ENCODE data around the gene DAP. TPM values are rescaled to one million over a fixed set of nuclear protein-coding genes. Genes with fewer than 3 reads are reported as not detected.

Gene DAP
- total and polyA plus RNA-seq, 2 experiments from 2014 or later: 35.7 to 37.6 TPM

GRCh38 chr5:10671041-10672008, 89.7 kb downstream of the DAP start (continued):
- TF ChIP-seq, protein P1, sequence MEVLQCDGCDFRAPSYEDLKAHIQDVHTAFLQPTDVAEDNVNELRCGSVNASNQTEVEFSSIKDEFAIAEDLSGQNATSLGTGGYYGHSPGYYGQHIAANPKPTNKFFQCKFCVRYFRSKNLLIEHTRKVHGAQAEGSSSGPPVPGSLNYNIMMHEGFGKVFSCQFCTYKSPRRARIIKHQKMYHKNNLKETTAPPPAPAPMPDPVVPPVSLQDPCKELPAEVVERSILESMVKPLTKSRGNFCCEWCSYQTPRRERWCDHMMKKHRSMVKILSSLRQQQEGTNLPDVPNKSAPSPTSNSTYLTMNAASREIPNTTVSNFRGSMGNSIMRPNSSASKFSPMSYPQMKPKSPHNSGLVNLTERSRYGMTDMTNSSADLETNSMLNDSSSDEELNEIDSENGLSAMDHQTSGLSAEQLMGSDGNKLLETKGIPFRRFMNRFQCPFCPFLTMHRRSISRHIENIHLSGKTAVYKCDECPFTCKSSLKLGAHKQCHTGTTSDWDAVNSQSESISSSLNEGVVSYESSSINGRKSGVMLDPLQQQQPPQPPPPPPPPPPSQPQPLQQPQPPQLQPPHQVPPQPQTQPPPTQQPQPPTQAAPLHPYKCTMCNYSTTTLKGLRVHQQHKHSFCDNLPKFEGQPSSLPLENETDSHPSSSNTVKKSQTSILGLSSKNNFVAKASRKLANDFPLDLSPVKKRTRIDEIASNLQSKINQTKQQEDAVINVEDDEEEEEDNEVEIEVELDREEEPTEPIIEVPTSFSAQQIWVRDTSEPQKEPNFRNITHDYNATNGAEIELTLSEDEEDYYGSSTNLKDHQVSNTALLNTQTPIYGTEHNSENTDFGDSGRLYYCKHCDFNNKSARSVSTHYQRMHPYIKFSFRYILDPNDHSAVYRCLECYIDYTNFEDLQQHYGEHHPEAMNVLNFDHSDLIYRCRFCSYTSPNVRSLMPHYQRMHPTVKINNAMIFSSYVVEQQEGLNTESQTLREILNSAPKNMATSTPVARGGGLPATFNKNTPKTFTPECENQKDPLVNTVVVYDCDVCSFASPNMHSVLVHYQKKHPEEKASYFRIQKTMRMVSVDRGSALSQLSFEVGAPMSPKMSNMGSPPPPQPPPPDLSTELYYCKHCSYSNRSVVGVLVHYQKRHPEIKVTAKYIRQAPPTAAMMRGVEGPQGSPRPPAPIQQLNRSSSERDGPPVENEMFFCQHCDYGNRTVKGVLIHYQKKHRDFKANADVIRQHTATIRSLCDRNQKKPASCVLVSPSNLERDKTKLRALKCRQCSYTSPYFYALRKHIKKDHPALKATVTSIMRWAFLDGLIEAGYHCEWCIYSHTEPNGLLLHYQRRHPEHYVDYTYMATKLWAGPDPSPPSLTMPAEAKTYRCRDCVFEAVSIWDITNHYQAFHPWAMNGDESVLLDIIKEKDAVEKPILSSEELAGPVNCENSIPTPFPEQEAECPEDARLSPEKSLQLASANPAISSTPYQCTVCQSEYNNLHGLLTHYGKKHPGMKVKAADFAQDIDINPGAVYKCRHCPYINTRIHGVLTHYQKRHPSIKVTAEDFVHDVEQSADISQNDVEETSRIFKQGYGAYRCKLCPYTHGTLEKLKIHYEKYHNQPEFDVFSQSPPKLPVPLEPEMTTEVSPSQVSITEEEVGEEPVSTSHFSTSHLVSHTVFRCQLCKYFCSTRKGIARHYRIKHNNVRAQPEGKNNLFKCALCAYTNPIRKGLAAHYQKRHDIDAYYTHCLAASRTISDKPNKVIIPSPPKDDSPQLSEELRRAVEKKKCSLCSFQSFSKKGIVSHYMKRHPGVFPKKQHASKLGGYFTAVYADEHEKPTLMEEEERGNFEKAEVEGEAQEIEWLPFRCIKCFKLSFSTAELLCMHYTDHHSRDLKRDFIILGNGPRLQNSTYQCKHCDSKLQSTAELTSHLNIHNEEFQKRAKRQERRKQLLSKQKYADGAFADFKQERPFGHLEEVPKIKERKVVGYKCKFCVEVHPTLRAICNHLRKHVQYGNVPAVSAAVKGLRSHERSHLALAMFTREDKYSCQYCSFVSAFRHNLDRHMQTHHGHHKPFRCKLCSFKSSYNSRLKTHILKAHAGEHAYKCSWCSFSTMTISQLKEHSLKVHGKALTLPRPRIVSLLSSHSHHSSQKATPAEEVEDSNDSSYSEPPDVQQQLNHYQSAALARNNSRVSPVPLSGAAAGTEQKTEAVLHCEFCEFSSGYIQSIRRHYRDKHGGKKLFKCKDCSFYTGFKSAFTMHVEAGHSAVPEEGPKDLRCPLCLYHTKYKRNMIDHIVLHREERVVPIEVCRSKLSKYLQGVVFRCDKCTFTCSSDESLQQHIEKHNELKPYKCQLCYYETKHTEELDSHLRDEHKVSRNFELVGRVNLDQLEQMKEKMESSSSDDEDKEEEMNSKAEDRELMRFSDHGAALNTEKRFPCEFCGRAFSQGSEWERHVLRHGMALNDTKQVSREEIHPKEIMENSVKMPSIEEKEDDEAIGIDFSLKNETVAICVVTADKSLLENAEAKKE (CRISPR knock-in tag; IDR thresholded peaks at IDR 0.05): no peak
- TF ChIP-seq POLR2AphosphoS5 (IDR thresholded peaks at IDR 0.05; ENCODE audit: low read depth): no peak
- no peak for TF ChIP-seq CREB1 (CRISPR knock-in tag; IDR thresholded peaks at IDR 0.05; ENCODE audit: low read depth)
- TF ChIP-seq ZNF114 (CRISPR knock-in tag; IDR thresholded peaks at IDR 0.05): no peak
- TF ChIP-seq, protein P2, sequence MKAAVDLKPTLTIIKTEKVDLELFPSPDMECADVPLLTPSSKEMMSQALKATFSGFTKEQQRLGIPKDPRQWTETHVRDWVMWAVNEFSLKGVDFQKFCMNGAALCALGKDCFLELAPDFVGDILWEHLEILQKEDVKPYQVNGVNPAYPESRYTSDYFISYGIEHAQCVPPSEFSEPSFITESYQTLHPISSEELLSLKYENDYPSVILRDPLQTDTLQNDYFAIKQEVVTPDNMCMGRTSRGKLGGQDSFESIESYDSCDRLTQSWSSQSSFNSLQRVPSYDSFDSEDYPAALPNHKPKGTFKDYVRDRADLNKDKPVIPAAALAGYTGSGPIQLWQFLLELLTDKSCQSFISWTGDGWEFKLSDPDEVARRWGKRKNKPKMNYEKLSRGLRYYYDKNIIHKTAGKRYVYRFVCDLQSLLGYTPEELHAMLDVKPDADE (IDR thresholded peaks at IDR 0.05): no peak
- no peak for TF ChIP-seq JUNB (IDR thresholded peaks at IDR 0.05; ENCODE audit: unreplicated experiment)

DNA sequence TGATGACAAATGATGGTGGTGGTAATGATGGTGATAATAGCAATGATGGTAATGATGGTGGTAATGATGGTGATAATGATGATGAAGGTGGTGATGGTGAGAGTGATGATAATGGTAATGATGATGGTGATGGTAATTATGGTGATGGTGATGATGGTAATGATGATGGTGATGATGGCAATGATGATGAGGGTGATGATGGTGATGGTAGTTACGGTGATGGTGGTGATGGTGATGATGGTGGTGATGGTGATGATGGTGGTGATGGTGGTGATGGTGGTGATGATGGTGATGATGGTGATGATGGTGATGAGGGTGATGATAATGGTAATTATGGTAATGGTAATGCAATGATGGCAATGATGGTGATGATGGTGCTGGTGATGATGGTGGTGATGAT, 91.1 kb downstream of the DAP start:
- H3K36me3 Mint-ChIP-seq (ENCODE audit: low read depth): no peaks in the 10 kb centered on the region
- H3K4me2 ChIP-seq: no peak overlapping the region
- H3K36me3 ChIP-seq (ENCODE audit: insufficient read depth): no peaks in the 10 kb centered on the region
- ATAC-seq: no peak
- H3K27ac Mint-ChIP-seq: no peak overlapping the region
- H3K4me1 ChIP-seq (ENCODE audit: insufficient read depth): no peaks in the 10 kb centered on the region
- H3K4me3 Mint-ChIP-seq: no peak overlapping the region
- peaks cover 3% of the 10 kb centered on the region; the same call in 1 of the 3 replicates for H3K9me3 Mint-ChIP-seq
- no peak overlapping the region for H2AFZ ChIP-seq
- H3K79me2 ChIP-seq (replicated peaks; ENCODE audit: insufficient read depth): no peaks in the 10 kb centered on the region
- no peak overlapping the region for H3K4me3 ChIP-seq
- no peaks in the 10 kb centered on the region for H3K27me3 ChIP-seq (ENCODE audit: insufficient read depth)
- H3K27ac ChIP-seq (ENCODE audit: low read depth): no peak overlapping the region
- no peak for DNase-seq (ENCODE audit: low spot score)
- H3K27me3 Mint-ChIP-seq (ENCODE audit: insufficient read depth, low read depth, poor library complexity): peaks cover 4% of the 10 kb centered on the region
- peaks cover 4% of the 10 kb centered on the region; the same call in 1 of the 3 replicates for H3K4me1 Mint-ChIP-seq
- peaks cover 7% of the 10 kb centered on the region; the same call in 1 of the 2 replicates for H3K9me2 ChIP-seq (ENCODE audit: insufficient read depth)
- H3F3A ChIP-seq (replicated peaks; ENCODE audit: low read depth): no peaks in the 10 kb centered on the region
- no peaks in the 10 kb centered on the region for H4K20me1 ChIP-seq (replicated peaks; ENCODE audit: insufficient read depth)
- no peak for TF ChIP-seq JUNB (IDR thresholded peaks at IDR 0.05; ENCODE audit: unreplicated experiment)
- TF ChIP-seq STAT1 (IDR thresholded peaks at IDR 0.05; ENCODE audit: unreplicated experiment): no peak
- TF ChIP-seq POLR2AphosphoS5 (IDR thresholded peaks at IDR 0.05; ENCODE audit: low read depth): no peak
- no peak for TF ChIP-seq EZH2phosphoT487 (IDR thresholded peaks at IDR 0.05; ENCODE audit: unreplicated experiment)
- TF ChIP-seq ZNF331 (CRISPR knock-in tag; IDR thresholded peaks at IDR 0.05; ENCODE audit: low read depth): no peak
- TF ChIP-seq ZNF114 (CRISPR knock-in tag; IDR thresholded peaks at IDR 0.05): no peak
- no peak for TF ChIP-seq CREB1 (CRISPR knock-in tag; IDR thresholded peaks at IDR 0.05; ENCODE audit: low read depth)
- TF ChIP-seq, protein P2 (IDR thresholded peaks at IDR 0.05): no peak
- no peak for TF ChIP-seq NANOG (IDR thresholded peaks at IDR 0.05; ENCODE audit: borderline replicate concordance)
- TF ChIP-seq, protein P3, sequence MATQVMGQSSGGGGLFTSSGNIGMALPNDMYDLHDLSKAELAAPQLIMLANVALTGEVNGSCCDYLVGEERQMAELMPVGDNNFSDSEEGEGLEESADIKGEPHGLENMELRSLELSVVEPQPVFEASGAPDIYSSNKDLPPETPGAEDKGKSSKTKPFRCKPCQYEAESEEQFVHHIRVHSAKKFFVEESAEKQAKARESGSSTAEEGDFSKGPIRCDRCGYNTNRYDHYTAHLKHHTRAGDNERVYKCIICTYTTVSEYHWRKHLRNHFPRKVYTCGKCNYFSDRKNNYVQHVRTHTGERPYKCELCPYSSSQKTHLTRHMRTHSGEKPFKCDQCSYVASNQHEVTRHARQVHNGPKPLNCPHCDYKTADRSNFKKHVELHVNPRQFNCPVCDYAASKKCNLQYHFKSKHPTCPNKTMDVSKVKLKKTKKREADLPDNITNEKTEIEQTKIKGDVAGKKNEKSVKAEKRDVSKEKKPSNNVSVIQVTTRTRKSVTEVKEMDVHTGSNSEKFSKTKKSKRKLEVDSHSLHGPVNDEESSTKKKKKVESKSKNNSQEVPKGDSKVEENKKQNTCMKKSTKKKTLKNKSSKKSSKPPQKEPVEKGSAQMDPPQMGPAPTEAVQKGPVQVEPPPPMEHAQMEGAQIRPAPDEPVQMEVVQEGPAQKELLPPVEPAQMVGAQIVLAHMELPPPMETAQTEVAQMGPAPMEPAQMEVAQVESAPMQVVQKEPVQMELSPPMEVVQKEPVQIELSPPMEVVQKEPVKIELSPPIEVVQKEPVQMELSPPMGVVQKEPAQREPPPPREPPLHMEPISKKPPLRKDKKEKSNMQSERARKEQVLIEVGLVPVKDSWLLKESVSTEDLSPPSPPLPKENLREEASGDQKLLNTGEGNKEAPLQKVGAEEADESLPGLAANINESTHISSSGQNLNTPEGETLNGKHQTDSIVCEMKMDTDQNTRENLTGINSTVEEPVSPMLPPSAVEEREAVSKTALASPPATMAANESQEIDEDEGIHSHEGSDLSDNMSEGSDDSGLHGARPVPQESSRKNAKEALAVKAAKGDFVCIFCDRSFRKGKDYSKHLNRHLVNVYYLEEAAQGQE (IDR thresholded peaks at IDR 0.05; ENCODE audit: unreplicated experiment): no peak
